ENCODE results near the gene ARL4A.
"Not testable (repeated sequence)": the region's sequence is repeated elsewhere in the genome, so short reads cannot be mapped to it uniquely, and the experiment has no call there.

The ARL4A gene

GRCh38 chr7:12648704-12649261 lies 38.6 kb upstream of the ARL4A start:
- ChIA-PET CTCF (interaction anchor here (1.0 to 1.3 kb wide), 2 partner anchors 10 to 11 kb away, joined by 3 to 5 read pairs; no protein-coding TSS in a partner anchor), POLR2A (no interaction called here)
- DNase-seq (ENCODE audit: extremely low spot score): no peak
- TF ChIP-seq CTCF (IDR thresholded peaks at IDR 0.05; ENCODE audit: control extremely low read depth, extremely low read depth, low read depth, missing control alignments): no peak

GRCh38 chr7:12649348-12649747 lies 38.1 kb upstream of the ARL4A start:
- POLR2A ChIA-PET: no interaction called here
- CTCF ChIA-PET: interaction anchor here (1.0 to 1.3 kb wide), 2 partner anchors 10 to 11 kb away, joined by 3 to 5 read pairs; no protein-coding TSS in a partner anchor
- no peak for TF ChIP-seq CTCF (IDR thresholded peaks at IDR 0.05; ENCODE audit: control extremely low read depth, extremely low read depth, low read depth, missing control alignments)
- no peak for DNase-seq (ENCODE audit: extremely low spot score)

- CTCF ChIA-PET: no interaction called here
Observed at GRCh38 chr7:12650080-12650479, 37.4 kb upstream of the ARL4A start.

GRCh38 chr7:12653110-12653509 lies 34.3 kb upstream of the ARL4A start:
- ChIA-PET CTCF (interaction anchor here (1.1 to 1.3 kb wide), 2 partner anchors 13 to 29 kb away, joined by 3 read pairs; no protein-coding TSS in a partner anchor), POLR2A (no interaction called here)
- no peak for TF ChIP-seq CTCF (IDR thresholded peaks at IDR 0.05; ENCODE audit: control extremely low read depth, extremely low read depth, low read depth, missing control alignments)

More at GRCh38 chr7:12650080-12650479, 37.4 kb upstream of the ARL4A start:
- no peak for DNase-seq (ENCODE audit: extremely low spot score)
- POLR2A ChIA-PET: no interaction called here
- TF ChIP-seq CTCF (IDR thresholded peaks at IDR 0.05; ENCODE audit: control extremely low read depth, extremely low read depth, low read depth, missing control alignments): no peak

GRCh38 chr7:12653518-12653917 lies 33.9 kb upstream of the ARL4A start:
- no peak for TF ChIP-seq CTCF (IDR thresholded peaks at IDR 0.05; ENCODE audit: control extremely low read depth, extremely low read depth, low read depth, missing control alignments)
- ChIA-PET CTCF (interaction anchor here (1.1 to 1.3 kb wide), 2 partner anchors 13 to 30 kb away, joined by 3 read pairs; no protein-coding TSS in a partner anchor), POLR2A (no interaction called here)
- no peak for DNase-seq (ENCODE audit: extremely low spot score)

More at GRCh38 chr7:12653110-12653509, 34.3 kb upstream of the ARL4A start:
- no peak for DNase-seq (ENCODE audit: extremely low spot score)

GRCh38 chr7:12655161-12655560 lies 32.3 kb upstream of the ARL4A start:
- no peak for TF ChIP-seq CTCF (IDR thresholded peaks at IDR 0.05; ENCODE audit: control extremely low read depth, extremely low read depth, low read depth, missing control alignments)
- DNase-seq (ENCODE audit: extremely low spot score): no peak
- ChIA-PET POLR2A (no interaction called here), CTCF (interaction anchor here (1.4 kb wide), 1 partner anchor 31 kb away, joined by 4 read pairs; no protein-coding TSS in a partner anchor)

- CTCF ChIA-PET; POLR2A ChIA-PET; DNase-seq (ENCODE audit: extremely low spot score): not testable (repeated sequence)
Observed at GRCh38 chr7:12660423-12660822, 27.0 kb upstream of the ARL4A start.

- POLR2A ChIA-PET; CTCF ChIA-PET; DNase-seq (ENCODE audit: extremely low spot score): not testable (repeated sequence)
Observed at GRCh38 chr7:12660986-12661385, 26.4 kb upstream of the ARL4A start.

Data from GM10248 (cell line).